ENCODE measurements around the gene ACAP3. TPM values are rescaled to one million over a fixed set of nuclear protein-coding genes. Genes with fewer than 3 reads are reported as not detected.

ACAP3 gene
- total RNA-seq, 6 experiments from 2014 or later, result 39.4 to 50.8 (median 42.6) TPM

- no peak for DNase-seq
- TF ChIP-seq CTCF (IDR thresholded peaks at IDR 0.05), result no peak
- H3K27me3 Mint-ChIP-seq (ENCODE audit: insufficient read depth), result peaks cover 7% of the 10 kb centered on the region
- H3K9me3 Mint-ChIP-seq, result no peaks in the 10 kb centered on the region
- no peaks in the 10 kb centered on the region for H3K36me3 Mint-ChIP-seq (ENCODE audit: low read depth)
- peaks cover 19% of the 10 kb centered on the region for H3K4me1 Mint-ChIP-seq (ENCODE audit: low read depth)
- H3K4me3 Mint-ChIP-seq, result no peak overlapping the region
- no peak overlapping the region for H3K27ac Mint-ChIP-seq
These were observed 28.7 kb downstream of the ACAP3 start for GRCh38 chr1:1279028-1279427.

- H3K27ac Mint-ChIP-seq, result no peak overlapping the region
- H3K9me3 Mint-ChIP-seq, result no peaks in the 10 kb centered on the region
- TF ChIP-seq CTCF (IDR thresholded peaks at IDR 0.05), result no peak
- H3K4me3 Mint-ChIP-seq, result no peak overlapping the region
- no peaks in the 10 kb centered on the region for H3K36me3 Mint-ChIP-seq (ENCODE audit: low read depth)
- DNase-seq, result no peak
- H3K27me3 Mint-ChIP-seq (ENCODE audit: insufficient read depth), result peaks cover 7% of the 10 kb centered on the region
- peaks cover 19% of the 10 kb centered on the region for H3K4me1 Mint-ChIP-seq (ENCODE audit: low read depth)
These were observed 29.1 kb downstream of the ACAP3 start for GRCh38 chr1:1278620-1279019.

GRCh38 chr1:1275836-1276235, 31.9 kb downstream of the ACAP3 start:
- DNase-seq, result no peak
- Mint-ChIP-seq H3K36me3 (ENCODE audit: low read depth) (peaks cover 22% of the 10 kb centered on the region), H3K4me1 (ENCODE audit: low read depth) (peaks cover 26% of the 10 kb centered on the region), H3K27me3 (ENCODE audit: insufficient read depth) (peaks cover 5% of the 10 kb centered on the region), H3K4me3 (no peak overlapping the region), H3K27ac (no peak overlapping the region), H3K9me3 (no peaks in the 10 kb centered on the region)
- TF ChIP-seq CTCF (IDR thresholded peaks at IDR 0.05), result no peak

- Mint-ChIP-seq H3K4me3 (peak overlapping the region; percentile 80), H3K9me3 (no peaks in the 10 kb centered on the region)
These were observed 32.7 kb downstream of the ACAP3 start for GRCh38 chr1:1274931-1275431.

GRCh38 chr1:1274299-1274930, 33.3 kb downstream of the ACAP3 start:
- H3K27ac Mint-ChIP-seq, result peak overlapping the region; percentile 78; the same call in 1 of the 2 replicates
- peaks cover 34% of the 10 kb centered on the region for H3K36me3 Mint-ChIP-seq (ENCODE audit: low read depth)
- DNase-seq, result no peak
- peaks cover 5% of the 10 kb centered on the region for H3K27me3 Mint-ChIP-seq (ENCODE audit: insufficient read depth)
- H3K9me3 Mint-ChIP-seq, result no peaks in the 10 kb centered on the region
- H3K4me3 Mint-ChIP-seq, result peak overlapping the region; percentile 80
- TF ChIP-seq CTCF (IDR thresholded peaks at IDR 0.05), result no peak; the same call in 1 of the 2 replicates
- H3K4me1 Mint-ChIP-seq (ENCODE audit: low read depth), result peaks cover 39% of the 10 kb centered on the region

More at GRCh38 chr1:1274931-1275431, 32.7 kb downstream of the ACAP3 start:
- Mint-ChIP-seq H3K36me3 (ENCODE audit: low read depth) (peaks cover 31% of the 10 kb centered on the region), H3K27ac (peak overlapping the region; percentile 78; the same call in 1 of the 2 replicates), H3K27me3 (ENCODE audit: insufficient read depth) (peaks cover 5% of the 10 kb centered on the region), H3K4me1 (ENCODE audit: low read depth) (peaks cover 34% of the 10 kb centered on the region)
- no peak for DNase-seq
- TF ChIP-seq CTCF (IDR thresholded peaks at IDR 0.05), result no peak
